GM19193 (cell line): Measurements from ENCODE around the gene ADAP1.

ENCODE experiments used
- POLR2A ChIP-seq: IDR thresholded peaks from 4 replicates; pipeline ENCODE4 v1.6.1; 2011; ENCODE audit not compliant: insufficient read depth, insufficient read length; ENCODE audit errors: extremely low read depth

Gene ADAP1

DNA sequence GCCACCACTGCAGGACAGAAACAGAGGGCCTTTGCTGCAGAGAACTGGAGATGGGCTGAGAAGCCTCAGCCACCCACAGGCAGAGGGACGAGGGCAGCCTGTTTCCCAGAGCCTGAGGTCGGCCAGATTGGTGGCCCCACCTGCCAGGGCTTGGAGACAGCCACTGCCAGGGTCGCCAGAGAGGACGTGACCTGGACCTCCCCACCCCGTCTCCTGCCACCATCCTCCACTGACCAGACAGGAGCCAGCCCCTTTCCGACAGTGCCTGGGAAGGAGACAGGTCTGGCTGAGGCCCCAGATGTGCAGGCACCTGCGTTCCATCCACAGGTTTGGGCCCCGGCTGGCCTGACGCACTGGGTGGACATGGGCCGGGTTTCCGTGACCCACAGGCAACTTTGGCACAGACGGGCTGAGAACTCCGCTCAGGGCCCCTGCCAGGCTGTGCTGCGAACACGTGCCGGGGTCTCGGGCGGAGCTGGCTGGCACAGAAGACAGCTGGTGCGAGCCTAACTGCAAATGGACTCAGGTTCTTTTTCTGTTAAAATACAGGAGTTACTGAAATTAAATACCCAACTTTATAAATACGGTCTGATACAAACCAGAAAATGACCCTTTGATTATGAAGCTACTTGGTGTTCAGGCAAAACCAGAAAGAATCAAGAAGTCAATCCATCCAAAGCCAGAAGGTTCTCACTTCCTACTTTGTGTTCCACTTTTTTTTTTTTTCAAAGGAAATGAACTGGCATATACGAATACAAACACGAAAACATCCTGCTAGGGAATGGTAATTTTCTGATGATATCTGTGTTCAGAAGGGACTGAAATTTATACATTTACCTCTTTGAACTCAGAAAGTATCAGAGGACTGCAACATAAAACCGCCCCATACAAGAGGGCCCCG lies 14.0 kb upstream of the ADAP1 start:
- no peak for TF ChIP-seq POLR2A

DNA sequence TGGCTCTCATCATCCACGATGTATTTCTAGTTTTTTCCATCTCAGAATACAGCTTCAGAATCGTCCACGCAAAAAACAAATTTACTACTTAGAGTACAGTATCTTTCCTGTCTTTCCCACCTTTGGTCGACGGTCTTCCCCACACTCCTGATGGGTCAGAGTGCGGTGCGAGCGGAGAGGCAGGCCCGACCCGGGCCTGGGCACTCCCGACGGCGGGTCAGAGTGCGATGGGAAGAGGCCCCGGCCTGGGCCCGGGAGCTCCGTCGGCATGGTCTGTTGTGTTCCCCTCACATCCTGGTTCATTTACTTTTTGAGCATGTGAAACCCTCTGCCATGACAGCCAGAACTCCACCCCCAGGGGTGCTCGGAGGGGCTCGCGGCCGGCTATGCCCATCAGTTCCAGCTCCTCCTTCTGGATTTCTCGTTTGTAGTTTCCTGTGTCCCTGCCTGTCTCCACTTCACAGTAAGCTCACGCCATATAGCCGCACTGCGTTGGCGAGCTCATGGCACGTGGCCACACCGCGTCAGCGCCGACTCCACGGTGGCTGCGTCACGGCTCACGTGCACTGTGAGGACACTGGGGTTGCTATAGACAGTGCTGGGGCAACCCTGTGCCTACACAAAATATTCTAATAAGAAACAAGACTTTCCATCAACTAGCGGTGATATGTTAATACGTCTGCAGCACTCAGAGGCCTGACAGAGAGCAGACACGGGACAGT lies 13.0 kb upstream of the ADAP1 start:
- TF ChIP-seq POLR2A: peak; percentile 14

DNA sequence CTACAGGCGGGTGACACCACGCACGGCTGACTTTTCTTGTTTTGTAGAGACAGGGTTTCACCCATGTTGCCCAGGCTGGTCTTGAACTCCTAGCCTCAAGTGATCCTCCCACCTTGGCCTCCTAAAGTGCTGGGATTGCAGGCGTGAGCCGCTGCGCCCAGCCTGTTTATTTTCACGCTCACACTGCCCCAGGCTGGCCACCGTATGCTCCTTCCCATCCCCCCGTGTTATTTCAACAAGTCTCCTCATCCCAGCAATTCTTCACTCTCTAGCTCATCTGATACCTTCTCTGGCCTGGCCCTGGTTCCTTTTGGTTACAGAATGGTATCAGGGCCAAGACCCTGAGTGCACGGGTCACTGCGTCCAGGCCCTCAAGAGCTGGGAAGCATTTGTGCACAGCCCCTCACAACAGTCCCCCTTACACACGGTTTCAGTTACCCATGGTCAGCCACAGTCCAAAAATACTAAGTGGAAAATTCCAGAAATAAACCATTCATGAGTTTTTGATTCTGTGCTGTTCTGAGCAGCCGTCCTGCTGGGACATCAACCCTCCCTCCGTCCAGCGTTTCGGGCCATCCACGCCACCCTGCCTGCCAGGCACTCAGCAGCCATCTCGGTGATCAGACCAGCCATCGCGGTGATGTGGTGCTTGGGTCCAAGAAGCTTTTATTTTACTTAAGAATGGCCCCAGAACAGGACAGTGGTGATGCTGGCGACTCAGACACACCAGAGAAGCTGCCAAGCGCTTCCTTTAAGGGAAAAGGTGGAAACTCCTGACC lies 12.0 kb upstream of the ADAP1 start:
- no peak for TF ChIP-seq POLR2A

DNA sequence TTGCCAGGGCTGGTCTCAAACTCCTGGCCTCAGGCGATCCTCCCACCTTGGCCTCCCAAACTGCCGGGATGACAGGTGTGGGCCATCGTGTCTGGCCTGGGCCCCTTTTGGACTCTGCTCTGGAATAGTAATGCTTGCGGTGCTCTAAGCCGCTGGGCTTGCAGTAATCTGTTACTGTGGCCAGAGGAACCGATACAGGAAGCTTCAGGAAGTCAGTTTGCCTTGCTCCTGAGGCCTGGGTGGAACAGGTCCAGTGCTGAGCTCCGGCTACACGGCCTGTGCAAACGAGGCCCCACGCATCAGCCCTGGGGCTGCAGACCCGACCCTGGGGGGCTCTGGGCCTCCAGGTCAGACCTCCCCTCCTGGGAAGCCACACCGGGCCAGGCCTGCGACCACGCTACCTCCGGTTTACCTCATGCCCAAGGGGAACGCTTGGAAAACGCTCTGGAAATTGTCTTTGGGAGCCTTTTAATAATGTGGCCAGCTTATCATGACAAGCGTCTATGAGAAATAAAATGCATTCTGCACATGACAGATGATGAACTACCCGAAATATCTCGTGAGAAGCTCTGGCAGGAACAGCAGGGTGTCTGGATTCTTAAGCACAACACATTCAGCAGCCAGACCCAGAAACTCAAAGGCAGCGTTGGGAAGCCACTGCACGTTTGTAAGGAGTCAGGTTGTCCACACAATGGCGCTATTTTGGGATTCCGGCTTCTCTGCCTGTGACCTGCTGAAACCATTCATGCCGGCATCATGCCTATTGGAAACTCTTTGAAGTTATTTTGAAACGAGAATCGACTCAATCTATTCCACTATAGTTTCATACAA lies 10.1 kb upstream of the ADAP1 start:
- TF ChIP-seq POLR2A: peak; percentile 42

DNA sequence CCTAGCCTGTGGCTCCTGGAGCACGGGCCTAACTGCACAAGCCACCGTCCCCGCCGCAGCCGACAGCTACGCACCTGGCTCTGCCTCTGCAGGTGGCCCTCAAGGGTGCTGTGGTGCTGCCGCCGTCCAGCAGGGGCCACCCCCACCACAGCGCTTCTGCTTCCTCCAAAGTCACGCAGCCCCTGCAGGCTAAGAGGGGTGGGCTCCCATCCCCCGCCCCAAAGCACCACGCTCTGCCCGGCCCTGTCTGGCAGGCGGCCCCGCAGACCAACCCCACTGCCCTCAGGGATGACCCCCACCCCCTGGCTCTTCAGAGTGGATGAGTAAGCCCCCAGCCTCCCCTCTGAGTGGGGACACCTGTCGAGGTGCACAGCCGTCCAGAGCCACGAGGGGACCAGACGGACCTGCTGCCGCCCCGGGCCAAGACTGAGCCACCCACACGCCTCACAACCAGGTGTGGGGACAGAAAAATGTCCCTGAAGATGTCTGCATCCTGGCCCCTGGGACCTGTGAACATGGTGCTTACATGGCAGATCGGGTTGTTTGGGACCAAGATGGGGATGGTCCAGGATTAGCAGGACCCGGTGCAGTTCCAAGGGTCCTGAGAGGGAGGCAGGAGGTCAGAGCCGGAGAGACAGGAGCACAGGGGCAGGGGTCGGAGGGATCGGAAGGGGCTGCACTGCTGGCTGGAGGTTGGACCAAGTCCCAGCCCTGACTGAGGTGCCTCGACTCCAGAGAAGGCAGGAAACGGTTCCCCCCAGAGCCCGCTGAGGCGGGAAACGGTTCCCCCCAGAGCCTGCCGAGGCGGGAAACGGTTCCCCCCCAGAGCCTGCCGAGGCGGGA lies 9.0 kb upstream of the ADAP1 start:
- TF ChIP-seq POLR2A: no peak

DNA sequence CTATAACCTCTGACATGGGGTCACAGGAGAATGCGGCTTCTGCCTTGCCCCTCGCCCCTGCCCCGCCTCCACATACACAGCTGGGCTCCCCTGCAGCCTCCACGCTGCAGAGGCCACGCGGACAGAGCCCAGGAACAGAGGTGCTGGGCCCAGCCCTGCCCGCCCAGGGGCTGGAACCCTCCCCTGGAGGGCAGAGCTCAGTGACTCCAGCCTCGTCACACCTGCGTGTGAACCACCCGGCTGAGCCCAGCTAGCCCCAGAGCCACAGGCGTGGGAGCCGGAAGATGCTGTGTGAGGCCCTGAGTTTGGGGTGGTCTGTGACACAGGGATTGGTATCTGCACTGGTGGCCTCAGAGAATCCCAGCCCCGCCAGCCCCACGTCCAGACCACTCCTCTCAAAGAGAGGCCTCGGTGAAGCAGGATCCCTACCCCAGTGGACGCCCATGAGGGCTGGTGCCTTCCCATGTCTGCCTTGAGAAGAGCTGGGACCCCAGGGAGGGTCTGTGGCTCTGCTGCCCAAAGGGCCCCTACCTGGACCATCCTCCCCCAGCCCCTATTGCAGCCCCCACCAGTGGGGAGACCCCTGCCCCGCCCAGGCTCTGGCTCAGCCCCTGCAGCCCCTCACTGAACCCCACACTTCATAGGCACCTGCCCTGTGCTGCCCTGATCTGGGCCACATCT lies 8.1 kb upstream of the ADAP1 start:
- no peak for TF ChIP-seq POLR2A

DNA sequence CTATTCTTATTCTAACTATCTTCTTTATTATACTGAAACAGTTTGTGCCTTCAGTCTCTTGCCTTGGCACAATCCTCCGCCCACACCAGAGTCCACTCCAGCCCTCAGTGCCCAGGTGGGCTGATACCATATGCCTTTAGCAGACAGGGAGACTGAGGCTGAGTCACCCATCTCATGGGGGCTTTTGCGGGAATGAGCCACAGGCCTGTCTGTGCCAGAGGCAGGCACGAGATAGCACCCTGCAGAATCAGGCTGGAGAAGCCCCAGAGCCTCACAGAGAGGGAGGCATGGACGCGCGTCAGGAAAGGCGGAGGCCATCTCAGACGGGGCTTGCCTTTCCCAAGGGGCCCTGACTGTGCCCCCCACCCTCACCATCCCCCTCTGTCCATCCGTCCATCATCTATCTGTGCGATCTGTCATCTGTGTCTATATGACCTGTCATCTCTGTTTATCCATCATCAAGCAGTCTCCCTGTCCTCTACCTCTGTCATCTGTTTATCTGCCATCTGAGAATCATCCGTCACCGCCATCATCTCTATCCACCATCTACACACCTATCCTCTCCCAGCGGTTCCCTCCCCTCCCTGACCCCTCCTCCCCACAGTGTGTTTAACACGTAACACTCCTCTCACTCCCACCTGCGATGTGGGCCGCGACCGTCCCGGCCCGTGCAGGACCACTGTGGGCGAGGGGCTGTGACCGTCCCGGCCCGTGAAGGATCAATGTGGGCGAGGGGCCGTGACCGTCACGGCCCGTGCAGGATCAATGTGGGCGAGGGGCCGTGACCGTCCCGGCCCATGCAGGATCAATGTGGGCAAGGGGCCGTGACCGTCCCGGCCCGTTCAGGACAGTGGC lies 7.3 kb upstream of the ADAP1 start:
- no peak for TF ChIP-seq POLR2A

DNA sequence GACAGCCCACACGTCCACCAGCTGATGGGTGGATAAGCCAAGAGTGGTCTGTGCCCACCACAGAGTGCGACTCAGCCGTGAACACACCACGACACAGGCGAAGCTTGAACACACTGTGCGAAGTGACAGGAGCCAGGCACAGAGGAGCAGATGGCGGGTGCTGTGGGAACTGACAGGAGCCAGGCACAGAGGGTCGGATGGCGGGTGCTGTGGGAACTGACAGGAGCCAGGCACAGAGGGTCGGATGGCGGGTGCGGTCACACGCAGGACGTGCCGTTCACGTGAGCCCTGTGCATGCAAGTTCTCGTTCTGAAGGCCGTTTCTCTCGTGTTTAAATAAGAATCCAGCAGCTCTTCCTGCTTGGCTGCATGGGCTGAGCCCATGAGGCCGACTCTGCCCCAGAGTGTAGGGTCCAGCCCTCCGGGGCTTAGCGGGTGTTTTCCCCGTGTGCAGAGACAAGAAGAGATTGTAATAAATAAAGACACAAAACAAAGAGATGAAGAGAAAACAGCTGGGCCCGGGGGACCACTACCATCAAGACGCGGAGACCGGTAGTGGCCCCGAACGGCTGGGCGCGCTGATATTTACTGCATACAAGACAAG lies 5.9 kb upstream of the ADAP1 start:
- TF ChIP-seq POLR2A: no peak

DNA sequence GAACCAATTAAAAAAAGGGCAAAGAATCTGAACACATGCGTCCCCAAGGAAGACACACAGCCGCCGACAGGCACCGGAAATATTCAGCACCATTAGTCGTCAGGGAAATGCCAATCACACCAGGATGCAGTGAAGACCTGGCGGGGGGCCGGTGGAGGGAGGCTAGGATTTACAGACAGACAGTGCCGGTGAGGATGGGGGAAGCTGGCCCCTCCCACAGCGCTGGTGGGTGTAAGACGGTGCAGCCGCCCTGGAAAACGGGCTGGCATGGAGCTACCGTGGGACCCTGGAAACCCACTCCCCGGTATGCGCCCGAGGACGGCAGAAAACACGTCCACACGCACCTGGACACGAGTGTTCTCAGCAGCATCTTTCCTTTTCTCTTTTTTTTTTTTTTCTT lies 4.8 kb upstream of the ADAP1 start:
- no peak for TF ChIP-seq POLR2A

DNA sequence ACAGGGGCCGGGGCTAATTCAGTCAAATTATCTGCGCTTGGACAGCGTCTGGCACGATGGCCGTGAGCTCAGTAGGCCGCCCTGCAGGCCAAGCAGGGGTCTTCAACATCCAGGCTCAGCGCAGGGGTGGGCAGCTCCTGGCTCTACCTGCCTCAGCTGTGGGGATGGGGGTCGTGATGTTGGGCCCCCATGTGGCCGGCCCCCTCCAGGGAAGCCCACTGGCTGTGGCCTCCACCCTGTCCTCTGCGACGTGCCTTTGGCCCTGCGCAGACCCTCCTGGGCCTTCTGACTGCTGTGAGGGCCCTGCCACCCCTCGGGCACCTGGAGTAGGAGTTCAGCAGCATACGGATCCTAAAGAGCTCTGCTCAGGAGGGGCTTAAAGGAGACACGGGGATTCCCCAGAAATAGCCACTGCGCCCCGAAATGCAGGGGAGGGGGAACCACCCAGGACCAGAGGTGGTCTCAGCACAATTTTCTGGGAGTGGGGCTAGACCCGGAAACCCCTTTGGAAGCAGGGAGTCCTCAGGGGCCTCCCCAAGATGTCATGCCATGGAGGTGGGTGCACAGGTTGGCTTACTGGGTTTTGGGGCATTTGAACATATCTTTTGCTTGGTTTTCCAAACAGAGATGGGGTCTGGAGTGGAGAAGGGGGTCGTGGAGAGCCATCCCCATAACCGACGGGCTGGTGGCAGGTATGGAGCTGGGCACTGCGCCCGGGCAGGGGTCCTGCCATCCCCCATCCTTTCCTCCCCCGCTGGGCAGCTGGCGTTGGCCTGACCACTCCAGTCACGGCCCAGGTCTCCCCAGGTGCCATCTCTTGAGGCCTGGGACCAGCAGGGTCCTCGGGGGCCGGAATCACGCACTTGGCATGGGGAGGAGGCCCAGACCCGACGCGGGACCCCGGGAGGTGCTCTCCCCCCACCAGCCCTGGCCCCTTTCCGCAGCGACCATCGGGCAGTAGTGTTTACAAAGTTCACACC lies 4.0 kb upstream of the ADAP1 start:
- TF ChIP-seq POLR2A: no peak
